SU-DHL-6 (cell line): ENCODE measurements around the gene GMFB.

ENCODE experiments used
- EZH2phosphoT487 ChIP-seq: fragments of 200-600 bp; sonication (generic), shearing (Covaris generic); conservative IDR thresholded peaks from 2 replicates; pipeline ENCODE4 v1.6.1; 2018; ENCODE audit warnings: mild to moderate bottlenecking, antibody characterized with exemption, low read length, moderate library complexity, mixed read lengths
- TF ChIP-seq, protein P1 (sequence below): fragments of 200-600 bp; sonication (generic); IDR thresholded peaks from one replicate; pipeline ENCODE4 v1.5.1; 2017; ENCODE audit warnings: antibody characterized with exemption, mild to moderate bottlenecking, low read length, moderate library complexity; ENCODE audit not compliant: insufficient read depth, poor library complexity, severe bottlenecking

GRCh38 chr14:54501480-54501879, 12.7 kb upstream of the GMFB start:
- TF ChIP-seq, protein P1, sequence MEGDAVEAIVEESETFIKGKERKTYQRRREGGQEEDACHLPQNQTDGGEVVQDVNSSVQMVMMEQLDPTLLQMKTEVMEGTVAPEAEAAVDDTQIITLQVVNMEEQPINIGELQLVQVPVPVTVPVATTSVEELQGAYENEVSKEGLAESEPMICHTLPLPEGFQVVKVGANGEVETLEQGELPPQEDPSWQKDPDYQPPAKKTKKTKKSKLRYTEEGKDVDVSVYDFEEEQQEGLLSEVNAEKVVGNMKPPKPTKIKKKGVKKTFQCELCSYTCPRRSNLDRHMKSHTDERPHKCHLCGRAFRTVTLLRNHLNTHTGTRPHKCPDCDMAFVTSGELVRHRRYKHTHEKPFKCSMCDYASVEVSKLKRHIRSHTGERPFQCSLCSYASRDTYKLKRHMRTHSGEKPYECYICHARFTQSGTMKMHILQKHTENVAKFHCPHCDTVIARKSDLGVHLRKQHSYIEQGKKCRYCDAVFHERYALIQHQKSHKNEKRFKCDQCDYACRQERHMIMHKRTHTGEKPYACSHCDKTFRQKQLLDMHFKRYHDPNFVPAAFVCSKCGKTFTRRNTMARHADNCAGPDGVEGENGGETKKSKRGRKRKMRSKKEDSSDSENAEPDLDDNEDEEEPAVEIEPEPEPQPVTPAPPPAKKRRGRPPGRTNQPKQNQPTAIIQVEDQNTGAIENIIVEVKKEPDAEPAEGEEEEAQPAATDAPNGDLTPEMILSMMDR, result no peak
- TF ChIP-seq EZH2phosphoT487, result no peak
